ENCODE results near the gene SCRT2.
"Not testable (repeated sequence)": the region's sequence is repeated elsewhere in the genome, so short reads cannot be mapped to it uniquely, and the experiment has no call there.

The SCRT2 gene

DNA sequence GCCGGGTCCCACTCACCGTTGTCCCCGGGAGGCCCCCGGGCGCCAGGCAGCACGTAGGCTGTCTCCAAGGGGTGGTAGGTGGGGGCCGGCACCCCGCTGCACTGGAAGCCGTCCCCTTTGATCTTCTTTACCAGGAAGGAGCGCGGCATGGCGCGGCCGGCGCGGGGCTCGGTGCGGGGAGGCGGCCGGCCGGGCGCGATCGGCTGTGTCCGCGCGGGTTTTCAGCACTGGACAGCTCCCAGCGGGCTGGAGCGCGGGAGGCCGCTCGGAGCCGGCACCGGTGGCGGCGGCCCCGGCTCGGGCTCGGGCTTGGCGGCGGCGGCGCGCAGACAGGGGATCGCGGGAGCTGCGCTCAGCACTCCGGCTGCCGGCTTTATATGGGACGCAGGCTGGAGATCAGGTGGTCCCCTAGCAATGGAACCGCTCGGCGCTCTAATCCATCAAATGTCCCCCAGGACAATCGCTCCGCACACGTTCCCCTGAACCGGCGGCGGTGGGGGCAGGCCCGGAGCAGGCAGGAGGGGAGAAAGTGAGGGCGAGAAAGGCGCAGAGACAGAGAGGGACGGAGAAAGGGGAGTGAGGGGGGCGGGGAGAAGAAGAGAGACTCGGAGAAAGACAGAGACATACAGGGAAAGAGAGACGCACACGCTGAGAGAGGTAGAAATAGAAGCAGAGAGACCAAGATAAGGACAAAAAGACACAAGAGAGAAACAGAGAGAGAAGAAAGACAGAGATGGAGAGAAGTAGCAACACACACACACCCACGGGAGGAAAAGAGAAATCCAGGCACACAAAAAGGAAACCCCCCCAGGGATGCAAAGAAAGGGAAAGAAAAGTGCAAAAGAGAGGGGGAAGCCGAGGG, at the start of gene SCRT2:
SCRT2 (minus strand) TSS at position 350 of the 862 bp plus-strand sequence; CDS start at position 149, 201 bp downstream.
- FAIRE-seq (no peak), DNase-seq (ENCODE audit: insufficient read length, low spot score) (no peak)

DNA sequence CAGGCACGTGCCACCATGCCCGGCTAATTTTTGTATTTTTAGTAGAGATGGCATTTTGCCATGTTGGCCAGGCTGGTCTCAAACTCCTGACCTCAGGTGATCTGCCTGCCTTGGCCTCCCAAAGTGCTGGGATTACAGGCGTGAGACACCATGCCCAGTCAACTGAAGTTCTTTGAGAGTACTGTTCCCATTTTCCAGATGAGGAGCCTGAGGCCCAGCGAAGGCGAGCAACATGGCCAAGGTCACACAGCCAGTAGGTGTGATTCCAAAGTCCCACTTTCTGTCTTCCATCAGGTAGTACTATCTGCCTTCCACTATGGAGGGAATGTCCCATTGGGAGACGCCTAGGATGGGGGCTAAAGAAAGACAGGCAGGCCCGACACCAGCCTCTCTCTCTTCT, 49.2 kb upstream of the SCRT2 start:
- not testable (repeated sequence) for DNase-seq (ENCODE audit: insufficient read length, low spot score); FAIRE-seq

DNA sequence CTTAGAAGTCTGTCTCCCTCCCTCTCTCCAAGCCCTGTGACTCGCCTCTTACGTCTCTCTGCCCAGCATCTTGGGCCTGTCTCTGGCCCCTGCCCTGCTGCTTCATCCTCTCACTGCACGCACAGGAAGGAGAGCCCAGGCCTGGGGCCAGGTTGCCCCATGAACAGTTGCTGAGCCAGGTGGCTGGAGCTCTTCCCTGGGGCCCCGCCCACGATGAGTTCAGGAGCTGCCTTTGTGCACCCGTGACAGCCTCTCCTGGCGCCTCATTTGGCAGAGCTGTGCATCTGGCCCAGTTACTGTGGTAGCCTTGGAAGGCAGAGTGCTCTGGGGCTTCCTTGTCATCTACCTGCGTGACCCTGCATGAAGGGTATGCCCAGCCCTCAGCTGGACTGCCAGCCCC, 48.2 kb upstream of the SCRT2 start:
- FAIRE-seq, result no peak
- no peak for DNase-seq (ENCODE audit: insufficient read length, low spot score)

DNA sequence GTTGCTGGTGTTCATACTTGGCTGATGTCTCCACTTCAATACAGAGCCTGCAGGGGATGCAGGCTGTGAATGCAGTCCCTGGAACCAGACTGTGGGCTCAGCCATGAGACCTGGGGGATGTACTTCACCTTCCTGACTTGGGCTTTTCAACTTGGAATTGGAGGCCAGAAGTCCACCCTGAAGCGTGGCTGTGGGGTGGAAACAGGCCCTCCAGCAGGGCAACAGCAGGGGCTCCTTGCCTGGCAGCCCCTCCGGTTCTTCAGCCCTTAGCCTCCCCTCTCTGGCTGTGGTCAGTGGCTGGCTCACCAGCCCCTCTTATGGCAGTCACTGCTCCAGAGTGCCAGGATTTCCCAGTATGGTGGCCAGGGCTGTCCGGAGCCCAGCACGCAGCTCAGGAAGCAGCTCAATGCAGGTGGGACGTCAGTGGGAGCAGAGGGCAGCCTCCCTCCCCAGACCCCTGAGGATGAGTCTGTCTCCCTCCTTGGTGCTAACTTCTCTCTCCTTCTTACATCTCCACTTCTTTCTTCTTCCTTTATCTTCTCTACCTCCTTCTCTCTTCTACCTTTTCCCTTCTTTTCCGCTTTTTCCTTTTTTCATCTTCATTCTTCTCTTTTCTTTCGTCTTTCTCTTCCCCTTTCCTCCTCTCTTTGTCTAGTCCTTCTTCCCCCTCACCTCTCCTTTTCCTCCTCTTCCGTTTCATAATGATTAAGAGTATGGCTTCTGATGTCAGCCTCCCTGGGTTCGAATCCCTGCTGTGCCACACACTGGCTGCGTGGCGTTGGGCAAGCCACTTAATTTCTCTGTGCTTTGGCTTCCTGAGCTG, 47.4 kb upstream of the SCRT2 start:
- DNase-seq (ENCODE audit: insufficient read length, low spot score) (no peak), FAIRE-seq (no peak)

DNA sequence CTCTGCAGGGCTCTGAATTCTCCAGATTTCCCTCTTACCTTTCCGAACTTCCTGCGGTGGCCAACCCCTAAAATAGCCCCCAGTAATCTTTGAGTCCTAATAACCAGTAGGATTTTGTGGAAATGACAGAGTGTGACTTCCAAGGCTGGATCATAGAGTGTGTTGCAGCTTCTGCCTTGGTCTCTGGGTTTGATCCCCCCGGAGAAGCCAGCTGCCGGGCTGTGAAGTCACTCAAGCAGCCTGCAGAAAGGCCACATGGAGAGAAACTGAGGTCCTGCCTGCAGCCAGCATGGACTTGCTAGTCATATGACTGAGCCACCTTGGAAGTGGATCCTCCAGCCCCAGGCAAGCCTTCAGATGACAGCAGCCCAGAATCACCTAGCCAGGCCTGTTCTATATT, 46.3 kb upstream of the SCRT2 start:
- FAIRE-seq (no peak), DNase-seq (ENCODE audit: insufficient read length, low spot score) (no peak)

DNA sequence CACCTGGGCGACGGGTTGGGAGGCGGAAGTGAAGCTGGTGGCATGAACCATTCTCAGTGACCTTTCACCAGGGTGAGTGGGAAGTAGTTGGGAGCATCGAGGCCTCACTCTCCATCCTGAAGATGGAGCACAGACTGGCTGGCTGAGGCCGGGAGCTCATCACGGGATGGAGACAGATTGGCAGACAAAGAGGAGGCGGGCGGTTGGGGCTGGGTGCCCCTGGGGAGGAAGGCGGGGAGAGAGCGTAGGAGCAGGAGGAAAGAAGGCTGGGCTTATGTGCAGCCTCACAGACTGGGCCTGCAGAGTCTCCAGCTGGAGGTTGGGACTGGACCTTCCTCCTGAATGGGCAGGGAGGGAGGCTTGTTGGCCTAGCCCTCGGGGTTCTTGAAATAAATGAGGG, 44.2 kb upstream of the SCRT2 start:
- no peak for FAIRE-seq
- no peak for DNase-seq (ENCODE audit: insufficient read length, low spot score)

DNA sequence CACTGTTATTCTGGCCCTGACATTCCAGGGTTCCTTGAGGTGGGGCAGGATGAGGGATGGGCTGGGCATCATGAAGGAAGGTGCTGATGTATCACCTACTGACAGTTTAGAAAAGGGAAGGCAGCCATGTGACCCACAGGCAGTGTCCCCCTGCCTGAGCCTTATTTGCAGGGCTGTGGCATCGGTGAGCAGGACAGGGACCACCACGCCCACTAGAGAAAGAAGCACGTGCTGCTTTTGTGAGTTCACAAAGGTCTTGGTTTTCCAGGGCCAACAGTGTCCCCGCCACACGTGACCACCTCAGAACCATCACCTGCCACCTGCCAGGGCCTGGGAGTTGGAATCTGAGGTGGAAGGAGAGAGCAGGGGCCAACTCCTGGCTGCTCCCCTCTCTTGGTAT, 43.5 kb upstream of the SCRT2 start:
- FAIRE-seq (no peak), DNase-seq (ENCODE audit: insufficient read length, low spot score) (no peak)

DNA sequence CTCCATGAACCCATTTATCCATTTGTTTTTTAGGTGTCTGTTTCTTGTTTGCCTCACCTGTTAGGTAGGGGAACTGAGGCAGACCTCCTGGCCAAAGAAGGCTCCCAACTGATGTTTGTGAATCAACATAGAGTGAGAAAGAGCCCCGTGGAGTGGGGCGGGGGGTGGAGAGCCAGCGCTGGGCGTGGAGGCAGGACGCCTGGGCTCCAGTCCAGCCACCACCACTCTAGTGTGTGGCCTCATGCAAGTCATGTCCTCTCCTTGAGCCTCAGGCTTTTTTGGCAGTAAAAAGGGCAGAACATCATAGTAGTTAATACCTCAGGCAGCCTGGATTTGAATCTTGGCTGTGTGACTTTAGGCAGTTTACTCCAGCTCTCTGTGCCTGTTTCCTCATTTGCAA, 42.2 kb upstream of the SCRT2 start:
- no peak for FAIRE-seq
- DNase-seq (ENCODE audit: insufficient read length, low spot score), result no peak

DNA sequence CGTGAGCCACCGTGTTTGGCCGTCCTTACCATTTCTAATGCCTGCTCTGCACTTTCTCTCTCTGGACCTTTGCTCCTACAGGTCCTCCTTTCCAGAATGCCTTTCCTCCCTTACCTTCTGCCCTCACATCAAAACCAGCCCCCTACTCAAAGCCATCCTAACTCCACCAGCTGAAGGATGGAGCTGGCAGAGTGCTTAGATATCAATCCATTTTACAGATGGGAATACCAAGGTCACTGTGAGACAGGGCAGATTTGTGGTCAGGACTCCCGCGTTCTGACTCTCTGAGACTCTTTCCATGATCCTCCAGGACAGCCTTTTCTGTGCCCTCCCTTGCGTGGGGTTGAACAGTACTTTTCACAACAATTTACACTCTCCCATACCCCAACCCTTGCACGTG, 41.7 kb upstream of the SCRT2 start:
- DNase-seq (ENCODE audit: insufficient read length, low spot score) (no peak), FAIRE-seq (no peak)

DNA sequence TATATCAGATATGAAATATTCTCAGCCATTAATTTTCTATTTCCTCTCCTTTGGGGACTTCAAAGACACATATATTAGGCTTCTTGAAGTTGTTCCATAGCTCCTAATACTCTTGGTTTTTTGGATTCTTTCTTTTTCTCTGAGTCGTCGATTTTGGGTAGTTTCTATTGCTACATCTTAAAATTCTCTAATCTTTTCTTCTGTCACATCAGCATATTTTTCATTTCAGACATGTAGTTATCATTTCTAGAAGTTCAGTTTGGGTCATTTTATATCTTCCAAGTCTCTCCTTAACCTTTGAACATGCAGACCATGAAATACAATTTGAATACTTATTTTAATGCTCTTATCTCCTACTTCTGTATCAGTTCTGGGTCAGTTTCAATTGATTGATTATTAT, 38.9 kb upstream of the SCRT2 start:
- DNase-seq (ENCODE audit: insufficient read length, low spot score), result no peak
- FAIRE-seq, result no peak

DNA sequence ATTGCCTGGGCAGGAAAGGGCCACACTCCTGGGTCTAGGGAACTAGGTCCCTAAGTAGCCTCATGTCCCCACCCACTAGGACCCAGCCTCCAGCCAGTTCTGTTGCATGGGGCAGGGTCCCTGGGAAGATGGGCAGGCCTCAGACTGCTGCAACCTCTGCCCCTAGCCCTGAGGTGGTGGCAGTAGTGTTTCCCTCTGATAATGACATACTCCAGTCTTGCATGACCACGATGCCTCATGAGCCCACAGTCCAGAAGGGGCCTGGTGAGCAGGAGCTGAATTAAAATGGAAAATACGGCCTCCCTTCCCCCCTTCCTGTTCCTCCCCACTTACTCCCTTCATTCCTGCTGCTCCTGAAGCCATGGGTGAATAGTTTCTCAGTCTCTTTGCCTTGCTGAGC, 36.0 kb upstream of the SCRT2 start:
- FAIRE-seq (no peak), DNase-seq (ENCODE audit: insufficient read length, low spot score) (no peak)

DNA sequence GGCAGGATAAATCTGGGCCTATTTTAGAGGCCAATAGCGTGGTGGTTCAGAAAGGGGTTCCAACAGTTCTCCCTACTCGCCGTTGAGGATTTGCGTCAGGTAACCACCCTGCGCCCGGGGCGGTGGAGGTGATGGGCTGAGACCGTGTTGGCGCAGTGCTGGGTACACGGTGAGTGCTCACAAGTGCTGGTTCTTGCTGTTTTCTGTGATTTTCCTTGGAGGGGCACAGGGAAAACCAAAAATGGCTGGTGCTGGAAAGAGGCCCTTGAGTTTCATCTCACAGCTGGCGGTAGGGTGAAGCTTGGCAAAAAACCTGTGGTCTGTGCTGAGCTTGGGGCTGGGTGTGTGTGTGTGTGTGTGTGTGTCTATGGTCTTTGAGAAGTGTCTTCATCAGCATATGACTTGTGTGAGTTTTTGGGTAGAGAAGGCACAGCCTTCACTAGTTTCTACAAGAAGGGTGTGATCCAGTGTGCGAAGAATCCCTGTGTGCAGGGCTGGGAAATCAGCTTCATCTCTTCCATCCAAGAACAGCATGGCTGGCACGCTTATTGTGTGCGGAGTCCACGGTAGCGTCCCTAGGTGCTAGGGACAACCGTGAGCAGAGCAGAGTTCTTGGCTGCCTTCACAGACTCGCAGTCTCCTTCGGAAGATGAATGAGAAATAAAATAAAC, 35.3 kb upstream of the SCRT2 start:
- DNase-seq (ENCODE audit: insufficient read length, low spot score), result no peak
- no peak for FAIRE-seq

DNA sequence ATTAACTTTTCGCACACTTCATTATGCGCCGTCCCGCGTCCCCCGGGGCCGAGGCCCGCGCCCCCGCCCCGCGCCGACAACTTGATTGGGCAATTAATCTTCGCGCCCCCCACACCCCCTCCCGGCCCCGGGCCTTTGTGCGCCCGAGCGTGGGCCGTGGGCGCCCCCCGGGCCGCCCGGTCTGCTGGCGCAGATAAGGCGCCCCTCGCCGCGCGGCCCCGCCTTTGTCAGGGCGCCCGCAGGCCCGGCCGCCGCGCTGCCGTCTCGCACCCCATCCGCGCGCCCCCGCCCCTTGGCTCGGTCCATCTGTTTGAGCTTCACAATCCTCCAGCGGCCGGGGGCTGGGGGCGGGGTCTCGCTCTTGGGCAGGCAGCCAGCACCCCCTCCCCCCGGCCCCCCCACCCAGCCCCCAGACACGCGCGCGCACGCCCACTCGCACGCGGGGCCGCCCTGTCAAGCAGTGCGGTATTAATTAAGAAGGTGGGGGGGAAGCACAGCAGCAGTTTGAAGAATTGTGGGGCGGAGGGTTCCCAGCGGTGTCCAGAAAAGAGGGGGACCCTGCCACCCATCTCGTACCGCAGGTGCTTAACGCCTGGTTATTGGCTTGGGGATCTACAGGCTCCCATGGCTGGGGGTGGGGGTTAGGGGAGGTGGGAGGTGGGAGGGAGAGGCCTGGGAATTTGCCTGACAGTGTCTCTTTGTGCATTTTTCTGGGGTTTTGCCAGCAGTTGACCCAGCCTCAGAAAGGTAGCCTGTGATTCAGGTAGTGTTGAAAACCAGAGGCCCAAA, 34.6 kb upstream of the SCRT2 start:
- FAIRE-seq (no peak), DNase-seq (ENCODE audit: insufficient read length, low spot score) (no peak)

DNA sequence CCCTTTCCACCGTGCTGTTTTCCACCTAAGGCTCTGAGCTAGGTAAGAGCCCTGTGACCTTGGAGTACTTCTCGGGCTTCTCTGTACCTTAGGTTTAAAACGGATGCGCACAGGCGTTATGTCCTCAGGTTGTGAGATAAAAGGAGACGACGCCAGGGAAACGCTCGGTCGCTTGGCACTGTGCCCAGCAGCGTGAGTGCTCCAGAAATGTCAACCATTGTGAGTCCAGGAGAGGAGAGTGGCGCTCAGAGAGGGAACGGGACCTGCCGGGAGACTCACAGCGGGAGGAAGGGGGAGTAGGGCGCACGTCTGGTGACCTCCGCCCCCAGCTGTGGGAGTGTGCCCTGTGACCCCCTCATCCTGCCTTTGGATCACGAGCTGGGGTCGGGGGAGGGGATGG, 33.8 kb upstream of the SCRT2 start:
- no peak for DNase-seq (ENCODE audit: insufficient read length, low spot score)
- FAIRE-seq, result no peak

DNA sequence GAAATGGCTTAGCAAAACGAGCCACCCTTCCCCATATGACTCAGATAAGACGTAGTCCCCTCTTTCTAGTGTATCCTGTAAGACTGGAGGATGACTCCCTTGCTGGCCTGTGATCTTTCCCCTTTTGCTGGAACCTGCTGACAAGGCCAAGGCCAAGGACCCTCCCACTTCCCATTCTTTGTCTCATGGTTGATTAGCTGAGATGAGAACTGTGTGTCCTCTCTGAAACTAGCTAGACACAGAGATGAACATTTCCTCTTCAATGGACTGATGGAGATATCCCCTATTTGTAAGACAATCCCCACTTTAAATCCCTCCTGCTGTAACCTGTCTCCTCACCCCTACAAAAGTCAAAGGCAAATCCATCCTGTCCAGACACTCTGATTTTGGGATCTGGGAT, 33.4 kb upstream of the SCRT2 start:
- FAIRE-seq (no peak), DNase-seq (ENCODE audit: insufficient read length, low spot score) (no peak)

DNA sequence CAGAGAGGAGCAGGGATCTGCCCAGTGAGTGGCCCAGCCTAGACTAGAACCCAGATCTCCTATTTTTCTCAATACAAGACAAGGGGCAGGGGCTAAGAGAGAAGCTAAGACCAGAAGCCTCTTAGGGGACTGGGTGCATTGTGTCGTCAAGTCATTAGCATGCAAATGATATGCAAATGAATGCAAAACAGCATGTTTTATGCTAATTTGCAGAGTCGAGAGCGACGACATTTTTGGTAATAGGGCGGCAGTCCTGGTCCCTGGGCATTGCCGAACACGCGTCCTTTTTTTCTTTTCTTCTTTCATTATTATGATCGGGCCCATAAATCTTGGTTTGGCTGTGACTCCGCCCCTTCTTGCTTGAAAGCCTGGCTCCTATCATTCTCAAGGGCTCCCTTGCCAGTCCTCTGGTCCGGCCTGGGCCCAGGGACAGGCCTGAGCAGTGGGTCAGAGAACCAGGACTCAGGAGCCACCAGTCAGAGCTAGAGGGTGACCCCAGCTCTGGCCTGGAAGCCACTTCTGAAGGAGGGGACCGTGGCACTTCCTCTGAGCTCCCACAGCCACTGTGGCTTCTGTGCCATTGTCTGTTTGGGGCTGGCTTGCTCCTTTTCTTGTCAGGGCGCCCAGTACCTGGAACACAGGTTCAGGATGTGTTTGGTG, 32.0 kb upstream of the SCRT2 start:
- DNase-seq (ENCODE audit: insufficient read length, low spot score), result no peak
- FAIRE-seq, result no peak

DNA sequence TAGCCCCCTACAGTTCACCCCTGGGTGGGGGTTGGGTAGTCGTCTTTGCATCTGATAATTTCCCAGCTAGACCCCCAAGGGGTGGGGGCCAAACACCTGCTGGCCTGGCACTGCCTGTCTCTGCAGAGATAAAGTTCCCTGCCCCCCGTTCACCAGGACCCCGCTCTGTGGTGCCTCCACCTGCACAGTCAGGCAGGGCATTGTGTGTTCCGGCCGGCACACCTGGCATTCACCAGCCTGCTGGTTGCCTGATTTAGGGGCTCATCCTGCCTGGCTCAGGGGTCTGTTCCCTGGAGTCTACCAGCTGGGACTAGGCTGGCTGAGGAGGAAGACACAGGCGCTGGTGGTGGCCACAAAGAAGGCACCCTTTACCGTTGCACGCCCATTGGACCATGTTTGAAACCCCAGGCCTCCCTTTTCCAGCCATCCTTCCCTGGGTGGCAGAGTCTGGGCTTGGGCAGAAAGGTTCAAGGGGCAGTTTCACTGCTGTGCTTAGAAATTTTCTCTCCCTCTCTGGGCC, 30.8 kb upstream of the SCRT2 start:
- no peak for DNase-seq (ENCODE audit: insufficient read length, low spot score)
- FAIRE-seq, result no peak

DNA sequence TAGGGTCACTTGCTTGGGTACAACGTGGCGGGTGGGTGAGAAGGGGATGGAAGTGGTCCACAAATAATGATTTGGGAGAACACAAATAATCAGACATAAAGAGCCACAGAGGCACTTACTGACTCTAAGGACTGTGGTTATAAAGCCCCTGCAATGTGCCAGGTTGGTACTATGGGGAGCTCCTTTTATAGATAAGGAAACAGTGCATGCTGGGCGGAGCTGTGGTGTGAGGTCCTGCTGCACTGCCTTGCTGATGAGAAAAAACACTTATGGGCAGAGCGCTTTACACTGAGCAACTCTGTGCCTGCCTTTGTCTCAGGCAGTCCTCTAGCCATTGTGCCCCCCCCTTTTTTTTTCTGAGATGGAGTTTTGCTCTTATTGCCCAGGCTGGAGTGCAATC, 29.1 kb upstream of the SCRT2 start:
- DNase-seq (ENCODE audit: insufficient read length, low spot score) (no peak), FAIRE-seq (no peak)

DNA sequence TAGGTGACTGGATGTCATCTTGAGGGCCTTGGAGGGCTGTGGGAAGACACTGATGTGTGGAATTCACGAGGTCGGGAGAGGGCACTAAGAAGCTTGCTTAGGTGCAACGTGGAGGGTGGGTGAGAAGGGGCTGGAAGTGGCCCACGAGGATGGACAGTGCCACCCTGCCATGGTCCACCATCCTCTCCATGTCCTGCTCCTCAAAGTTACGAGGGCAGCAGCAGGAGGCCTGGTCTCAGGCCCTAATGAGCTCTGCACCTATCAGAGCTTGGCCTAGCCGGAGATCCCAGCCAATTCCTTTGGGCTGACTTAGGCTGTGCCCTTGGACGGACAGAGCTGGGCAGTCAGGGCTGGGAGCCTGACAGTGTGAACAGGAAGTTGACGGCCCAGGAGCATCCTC, 27.8 kb upstream of the SCRT2 start:
- FAIRE-seq, result no peak
- no peak for DNase-seq (ENCODE audit: insufficient read length, low spot score)

DNA sequence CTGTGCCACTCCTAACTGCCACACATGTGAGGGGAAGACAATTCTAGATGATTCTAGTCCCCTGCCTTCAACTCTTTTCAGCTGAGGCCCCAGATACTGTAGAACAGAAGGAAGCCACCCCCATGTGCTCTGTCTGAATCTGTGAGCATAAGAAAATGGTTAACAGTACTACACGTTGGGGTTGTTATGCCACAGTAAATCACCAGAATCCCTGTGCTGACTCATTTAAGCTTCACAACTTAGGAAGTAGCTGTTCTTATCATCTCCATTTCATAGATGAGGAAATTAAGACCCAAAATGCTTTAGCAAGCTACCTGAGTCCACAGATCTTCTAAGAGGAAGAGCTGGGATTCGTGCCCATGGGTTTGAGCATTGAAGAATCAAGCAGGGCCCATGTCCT, 27.4 kb upstream of the SCRT2 start:
- no peak for DNase-seq (ENCODE audit: insufficient read length, low spot score)

More for the DNA sequence above, 27.4 kb upstream of the SCRT2 start:
- FAIRE-seq, result no peak

Data from GM19239 (cell line).